ENCODE measurements around the gene GLDC.
"Not testable (repeated sequence)": the region's sequence is repeated elsewhere in the genome, so short reads cannot be mapped to it uniquely, and the experiment has no call there.

The GLDC gene

GRCh38 chr9:6632516-6633183 lies 12.9 kb downstream of the GLDC start:
- no peak overlapping the region for H3K27ac ChIP-seq
- TF ChIP-seq ZFX (IDR thresholded peaks at IDR 0.05; ENCODE audit: borderline replicate concordance) (no peak), CTCF (IDR thresholded peaks at IDR 0.05) (no peak)

- H3K27ac ChIP-seq = no peak overlapping the region
- TF ChIP-seq ZFX (IDR thresholded peaks at IDR 0.05; ENCODE audit: borderline replicate concordance) = no peak
- no peak for TF ChIP-seq CTCF (IDR thresholded peaks at IDR 0.05)
These were observed 14.4 kb downstream of the GLDC start for GRCh38 chr9:6631207-6631512.

- H3K27ac ChIP-seq = no peak overlapping the region
- TF ChIP-seq CTCF (IDR thresholded peaks at IDR 0.05) (no peak), ZFX (IDR thresholded peaks at IDR 0.05; ENCODE audit: borderline replicate concordance) (no peak)
These were observed 14.9 kb downstream of the GLDC start for GRCh38 chr9:6630502-6631206.

GRCh38 chr9:6628704-6629103 lies 16.8 kb downstream of the GLDC start:
- no peak overlapping the region for H3K27ac ChIP-seq
- TF ChIP-seq ZFX (IDR thresholded peaks at IDR 0.05; ENCODE audit: borderline replicate concordance) (no peak), CTCF (IDR thresholded peaks at IDR 0.05) (no peak)

- H3K27ac ChIP-seq = no peak overlapping the region
- no peak for TF ChIP-seq ZFX (IDR thresholded peaks at IDR 0.05; ENCODE audit: borderline replicate concordance)
- no peak for TF ChIP-seq CTCF (IDR thresholded peaks at IDR 0.05)
These were observed 20.2 kb downstream of the GLDC start for GRCh38 chr9:6625363-6625762.

- H3K27ac ChIP-seq = not testable (repeated sequence)
These were observed 22.7 kb downstream of the GLDC start for GRCh38 chr9:6622784-6623183.

GRCh38 chr9:6620796-6621195 lies 24.7 kb downstream of the GLDC start:
- TF ChIP-seq ZFX (IDR thresholded peaks at IDR 0.05; ENCODE audit: borderline replicate concordance) (no peak), CTCF (IDR thresholded peaks at IDR 0.05) (no peak)
- H3K27ac ChIP-seq = no peak overlapping the region

Measured in 22Rv1 (cell line).